ENCODE results near the gene CFAP58. TPM values are rescaled to one million over a fixed set of nuclear protein-coding genes. Genes with fewer than 3 reads are reported as not detected.
A peak's percentile ranks its signal among the peaks of the same experiment; 100 is the strongest.

Gene CFAP58
- total and polyA plus RNA-seq, 8 donors: 0.12 to 0.58 (median 0.20) TPM; not detected in 3

DNA sequence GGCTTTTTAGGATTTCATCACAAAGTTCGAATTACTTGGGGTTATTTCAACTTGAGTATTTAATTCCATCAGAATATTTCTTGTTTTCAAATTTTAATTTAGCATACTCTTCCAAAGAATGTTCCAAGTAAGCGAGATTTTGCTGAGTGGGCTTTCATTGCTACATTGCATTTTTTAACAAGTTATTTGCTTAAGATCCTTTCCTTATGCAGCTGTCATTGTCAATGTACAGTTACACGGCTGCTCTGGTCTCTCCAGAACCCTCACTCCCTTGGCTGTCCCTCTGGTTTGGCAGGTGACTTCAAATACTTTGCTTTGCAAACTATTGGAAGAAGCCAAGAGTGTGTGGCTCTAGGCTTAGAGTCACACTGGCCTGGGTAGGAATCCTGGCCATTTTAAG, 80.0 kb downstream of the CFAP58 start:
- H3K27me3 ChIP-seq: no peaks in the 10 kb centered on the region
- no peaks in the 10 kb centered on the region for H3K4me1 ChIP-seq
- intact Hi-C loops (cut with DNase I; ENCODE audit: low total_unique reads): no loop called here
- 61 to 74% (median 71%) methylated on average over 3 of the region's 3 CpGs for WGBS, 5 donors
- TF ChIP-seq POLR2A (IDR thresholded peaks at IDR 0.05) (no peak), POLR2AphosphoS5 (IDR thresholded peaks at IDR 0.05) (no peak), EP300 (IDR thresholded peaks at IDR 0.05) (no peak)
- TF ChIP-seq, protein P1, sequence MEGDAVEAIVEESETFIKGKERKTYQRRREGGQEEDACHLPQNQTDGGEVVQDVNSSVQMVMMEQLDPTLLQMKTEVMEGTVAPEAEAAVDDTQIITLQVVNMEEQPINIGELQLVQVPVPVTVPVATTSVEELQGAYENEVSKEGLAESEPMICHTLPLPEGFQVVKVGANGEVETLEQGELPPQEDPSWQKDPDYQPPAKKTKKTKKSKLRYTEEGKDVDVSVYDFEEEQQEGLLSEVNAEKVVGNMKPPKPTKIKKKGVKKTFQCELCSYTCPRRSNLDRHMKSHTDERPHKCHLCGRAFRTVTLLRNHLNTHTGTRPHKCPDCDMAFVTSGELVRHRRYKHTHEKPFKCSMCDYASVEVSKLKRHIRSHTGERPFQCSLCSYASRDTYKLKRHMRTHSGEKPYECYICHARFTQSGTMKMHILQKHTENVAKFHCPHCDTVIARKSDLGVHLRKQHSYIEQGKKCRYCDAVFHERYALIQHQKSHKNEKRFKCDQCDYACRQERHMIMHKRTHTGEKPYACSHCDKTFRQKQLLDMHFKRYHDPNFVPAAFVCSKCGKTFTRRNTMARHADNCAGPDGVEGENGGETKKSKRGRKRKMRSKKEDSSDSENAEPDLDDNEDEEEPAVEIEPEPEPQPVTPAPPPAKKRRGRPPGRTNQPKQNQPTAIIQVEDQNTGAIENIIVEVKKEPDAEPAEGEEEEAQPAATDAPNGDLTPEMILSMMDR (IDR thresholded peaks at IDR 0.05): no peak
- peak in 1 of 2 donors; percentile 12 for DNase-seq
- no peak overlapping the region for H3K4me3 ChIP-seq
- no peaks in the 10 kb centered on the region for H3K36me3 ChIP-seq
- no peak overlapping the region for H3K27ac ChIP-seq
- H3K9me3 ChIP-seq: no peaks in the 10 kb centered on the region

DNA sequence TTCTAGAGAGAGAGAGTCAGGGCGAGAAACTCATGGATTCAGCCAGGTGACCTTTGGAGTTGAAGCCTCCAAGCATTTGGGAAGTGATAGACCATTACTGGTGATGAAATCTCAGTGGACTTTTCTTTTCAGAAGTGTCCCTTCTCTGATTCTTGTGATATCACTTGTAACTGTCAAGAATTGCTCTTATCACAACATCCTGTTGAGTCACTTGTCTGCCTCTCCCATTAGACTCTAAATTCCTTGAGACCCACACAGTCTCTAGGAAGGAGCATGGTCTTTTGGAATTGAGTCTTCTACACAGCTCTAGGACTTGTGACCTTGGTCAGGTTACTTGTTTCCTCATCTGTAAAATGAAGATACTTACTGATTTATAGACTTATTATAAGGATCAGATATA, 81.0 kb downstream of the CFAP58 start:
- intact Hi-C loops (cut with DNase I; ENCODE audit: low total_unique reads): no loop called here
- no peaks in the 10 kb centered on the region for H3K9me3 ChIP-seq
- TF ChIP-seq, protein P1 (IDR thresholded peaks at IDR 0.05): no peak
- TF ChIP-seq EP300 (IDR thresholded peaks at IDR 0.05) (no peak), POLR2AphosphoS5 (IDR thresholded peaks at IDR 0.05) (no peak), POLR2A (IDR thresholded peaks at IDR 0.05) (no peak)

DNA sequence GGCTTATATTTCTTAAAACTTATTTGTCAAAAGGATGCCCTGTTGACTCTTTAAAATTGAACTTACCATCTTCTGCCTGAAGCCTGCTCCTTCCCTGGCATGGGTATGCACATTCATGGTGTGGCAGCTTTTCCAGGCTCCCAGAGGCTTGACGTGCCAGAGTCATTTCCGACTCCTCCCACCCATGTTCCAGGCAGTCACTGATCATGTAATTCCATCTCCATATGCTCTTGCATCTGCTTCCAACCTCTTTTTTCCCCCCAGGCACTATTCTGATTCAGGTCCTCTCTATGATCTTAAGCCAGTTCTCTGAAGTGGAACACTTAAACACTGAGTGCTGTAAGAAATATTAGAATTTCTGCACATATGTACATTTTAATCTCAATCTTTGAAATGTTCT, 82.2 kb downstream of the CFAP58 start:
- Histone ChIP-seq H3K9me3 (no peaks in the 10 kb centered on the region), H3K4me3 (no peak overlapping the region), H3K4me1 (no peaks in the 10 kb centered on the region), H3K27me3 (no peaks in the 10 kb centered on the region), H3K27ac (no peak overlapping the region), H3K36me3 (no peaks in the 10 kb centered on the region)
- TF ChIP-seq EP300 (IDR thresholded peaks at IDR 0.05) (no peak), POLR2AphosphoS5 (IDR thresholded peaks at IDR 0.05) (no peak), POLR2A (IDR thresholded peaks at IDR 0.05) (no peak)
- TF ChIP-seq, protein P1 (IDR thresholded peaks at IDR 0.05): no peak
- 75 to 81% (median 78%) methylated on average over 2 of the region's 2 CpGs for WGBS, 5 donors
- intact Hi-C loops (cut with DNase I; ENCODE audit: low total_unique reads): no loop called here
- DNase-seq: no peak

More for the DNA sequence above, 81.0 kb downstream of the CFAP58 start:
- 48 to 85% (median 74%) methylated on average over 1 of the region's 1 CpG for WGBS, 5 donors
- Histone ChIP-seq H3K36me3 (no peaks in the 10 kb centered on the region), H3K4me1 (no peaks in the 10 kb centered on the region), H3K27me3 (no peaks in the 10 kb centered on the region), H3K27ac (no peak overlapping the region), H3K4me3 (no peak overlapping the region)
- no peak for DNase-seq

DNA sequence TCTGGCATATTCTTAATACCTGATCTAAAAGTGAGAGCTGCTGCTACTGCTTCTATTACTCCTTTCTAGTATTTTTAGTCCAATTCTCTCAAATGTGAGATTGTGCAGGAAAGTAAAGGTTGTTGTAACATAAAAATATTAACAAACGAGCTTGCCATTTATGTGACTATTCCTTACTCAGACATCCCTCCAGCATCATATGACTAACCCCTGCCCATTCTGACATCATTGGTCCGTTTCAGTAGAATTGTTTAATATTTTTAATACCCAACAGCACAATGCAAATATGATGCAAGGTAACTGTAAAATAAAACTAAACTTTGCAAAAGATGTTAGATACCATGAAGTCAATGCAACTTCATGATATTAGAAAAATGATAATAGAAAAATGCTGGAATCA, 83.6 kb downstream of the CFAP58 start:
- H3K9me3 ChIP-seq: no peaks in the 10 kb centered on the region
- TF ChIP-seq EP300 (IDR thresholded peaks at IDR 0.05): no peak
- TF ChIP-seq POLR2AphosphoS5 (IDR thresholded peaks at IDR 0.05): no peak
- TF ChIP-seq, protein P1 (IDR thresholded peaks at IDR 0.05): no peak
- no peak for TF ChIP-seq POLR2A (IDR thresholded peaks at IDR 0.05)
- H3K4me1 ChIP-seq: no peaks in the 10 kb centered on the region
- WGBS, 5 donors: 58 to 69% (median 63%) methylated on average over 2 of the region's 2 CpGs
- no peak for DNase-seq
- no peaks in the 10 kb centered on the region for H3K36me3 ChIP-seq
- H3K27ac ChIP-seq: no peak overlapping the region
- no peaks in the 10 kb centered on the region for H3K27me3 ChIP-seq
- intact Hi-C loops (cut with DNase I; ENCODE audit: low total_unique reads): no loop called here
- H3K4me3 ChIP-seq: no peak overlapping the region
